HG03460 (cell line): ENCODE results near the gene PIK3R6.
"Not testable (repeated sequence)": the region's sequence is repeated elsewhere in the genome, so short reads cannot be mapped to it uniquely, and the experiment has no call there.

ENCODE experiments used
- ATAC-seq: cut with Tn5 transposase; IDR thresholded peaks from one replicate; pipeline ENCODE4 v1.9.1; 2021; ENCODE audit not compliant: unreplicated experiment

The PIK3R6 gene

GRCh38 chr17:8830141-8830540, 37.3 kb downstream of the PIK3R6 start:
- ATAC-seq = no peak

GRCh38 chr17:8829036-8829941, 38.2 kb downstream of the PIK3R6 start:
- no peak for ATAC-seq

DNA sequence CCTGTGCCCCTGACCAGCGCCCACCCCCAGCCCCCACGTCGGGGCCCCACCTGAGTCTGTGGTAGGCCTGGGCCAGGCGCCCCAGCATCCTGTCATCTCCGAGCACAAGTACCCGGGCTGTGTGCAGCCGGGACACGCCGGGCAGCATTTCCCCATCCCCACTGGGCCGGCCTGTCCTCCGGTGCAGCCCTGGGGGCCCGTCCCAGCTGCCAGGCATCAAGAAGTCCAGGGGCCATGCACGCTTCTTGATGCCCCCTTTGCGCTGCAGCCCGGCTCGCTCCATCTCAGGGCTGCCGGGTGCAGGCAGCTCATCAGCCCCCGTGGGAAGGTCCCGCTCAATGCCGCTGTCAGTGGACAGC, 39.0 kb downstream of the PIK3R6 start:
- ATAC-seq = no peak

GRCh38 chr17:8826808-8827435, 40.6 kb downstream of the PIK3R6 start:
- no peak for ATAC-seq

- no peak for ATAC-seq
These were observed 41.7 kb downstream of the PIK3R6 start for GRCh38 chr17:8825802-8826201.

GRCh38 chr17:8823279-8823678, 44.2 kb downstream of the PIK3R6 start:
- no peak for ATAC-seq

- ATAC-seq = no peak
These were observed 45.0 kb downstream of the PIK3R6 start for GRCh38 chr17:8822401-8823035.

DNA sequence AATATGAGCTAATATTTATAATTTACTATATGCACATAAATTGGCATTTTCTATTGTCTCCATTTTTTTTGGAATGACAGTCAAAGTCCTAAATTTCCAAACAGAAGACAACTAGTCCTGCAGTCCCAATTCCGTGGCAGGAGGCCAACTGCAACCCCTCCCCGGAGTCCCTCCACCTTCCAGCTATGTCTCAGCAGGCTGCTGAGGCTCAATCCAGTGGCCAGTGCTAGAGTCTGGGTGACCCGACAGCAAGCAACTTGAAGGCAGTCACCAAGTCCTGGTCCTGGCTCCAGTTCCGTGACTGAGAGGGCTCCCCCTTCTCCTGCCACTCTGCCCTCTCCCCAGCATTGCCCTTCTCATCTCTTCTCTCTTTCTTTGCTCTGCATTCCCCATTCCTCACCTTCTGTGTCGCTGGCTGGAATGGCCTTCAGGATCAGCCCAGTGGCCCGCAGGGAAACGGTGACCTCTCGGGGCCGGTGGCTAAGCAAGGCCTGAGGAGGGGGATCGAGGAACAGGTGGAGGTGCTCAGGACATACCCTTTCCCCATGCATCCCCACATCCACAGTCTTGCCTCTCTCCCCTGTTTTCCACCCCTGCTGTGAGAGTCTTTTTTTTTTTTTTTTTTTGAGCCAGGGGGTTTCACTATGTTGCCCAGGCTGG, 45.9 kb downstream of the PIK3R6 start:
- no peak for ATAC-seq

- ATAC-seq = no peak
These were observed 47.0 kb downstream of the PIK3R6 start for GRCh38 chr17:8820311-8821010.

DNA sequence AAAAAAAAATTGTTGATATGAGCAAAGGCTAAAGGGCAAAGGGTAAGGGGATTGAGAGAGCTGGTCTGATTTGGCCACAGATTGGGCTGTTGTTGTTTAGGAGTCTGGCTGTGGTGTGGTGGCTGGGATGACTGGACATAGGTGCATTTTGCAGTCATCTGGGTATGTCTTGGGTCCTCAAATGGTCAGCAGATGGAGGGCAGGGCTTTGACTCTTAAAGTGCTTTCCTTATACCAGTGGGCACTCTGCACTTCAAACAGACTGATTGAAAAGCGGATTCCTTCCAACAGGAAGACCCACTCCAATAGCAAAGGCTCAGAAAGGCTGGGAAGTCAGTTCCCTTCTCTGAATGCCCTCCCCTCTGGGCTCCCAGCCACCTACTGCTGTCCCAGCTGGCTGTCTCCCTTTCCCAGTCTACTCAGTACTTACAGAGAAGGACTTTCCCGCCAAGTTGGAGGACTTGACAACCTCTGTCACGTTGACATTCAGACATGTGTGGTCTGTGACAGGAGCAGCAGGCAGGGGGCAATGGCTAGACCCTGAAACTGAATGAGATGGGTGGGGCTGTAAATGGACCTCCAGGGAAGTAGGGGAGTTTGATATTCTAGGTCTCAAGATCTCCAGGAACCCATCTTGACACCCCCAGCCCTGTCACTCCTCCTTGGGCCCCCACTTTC, 48.7 kb downstream of the PIK3R6 start:
- ATAC-seq = no peak

DNA sequence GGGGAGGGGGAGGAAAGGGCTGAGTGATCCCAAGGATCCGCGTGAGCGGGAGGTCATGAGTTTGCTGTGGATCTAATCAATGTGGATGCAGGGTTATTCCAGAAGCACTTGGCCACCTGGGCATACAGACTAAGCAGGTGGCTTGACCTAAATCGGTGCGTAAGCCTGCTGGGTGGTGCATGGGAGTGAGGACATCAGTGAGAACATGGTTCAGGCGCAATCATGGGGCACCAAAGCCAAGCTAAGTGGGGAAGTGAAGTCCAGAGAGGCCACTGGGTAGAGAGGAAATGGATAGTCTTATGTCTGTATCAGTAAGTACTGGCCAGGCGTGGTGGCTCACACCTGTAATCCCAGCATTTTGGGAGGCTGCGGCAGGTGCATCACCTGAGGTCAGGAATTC, 49.4 kb downstream of the PIK3R6 start:
- ATAC-seq = no peak

- peak; percentile 78 for ATAC-seq
These were observed 60.4 kb downstream of the PIK3R6 start for GRCh38 chr17:8806926-8807550.

GRCh38 chr17:8806253-8806925, 61.1 kb downstream of the PIK3R6 start:
- peak; percentile 28 for ATAC-seq

DNA sequence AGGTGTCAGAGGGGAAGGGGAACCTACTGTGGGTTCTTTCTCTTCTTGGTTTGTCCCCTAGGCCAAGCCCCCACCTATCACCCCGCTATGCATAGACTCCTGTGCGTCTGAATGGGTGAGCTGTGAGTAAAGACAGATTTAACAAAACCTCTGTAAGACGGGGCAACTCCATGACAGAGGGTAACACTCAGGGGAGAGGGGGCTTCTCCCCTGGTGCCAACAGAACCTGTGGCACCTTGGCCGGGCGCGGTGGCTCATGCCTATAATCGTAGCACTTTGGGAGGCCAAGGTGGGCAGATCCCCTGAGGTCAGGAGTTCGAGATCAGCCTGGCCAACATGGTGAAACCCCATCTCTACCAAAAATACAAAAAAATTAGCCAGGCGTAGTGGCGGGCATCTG, 62.1 kb downstream of the PIK3R6 start:
- ATAC-seq = not testable (repeated sequence)

DNA sequence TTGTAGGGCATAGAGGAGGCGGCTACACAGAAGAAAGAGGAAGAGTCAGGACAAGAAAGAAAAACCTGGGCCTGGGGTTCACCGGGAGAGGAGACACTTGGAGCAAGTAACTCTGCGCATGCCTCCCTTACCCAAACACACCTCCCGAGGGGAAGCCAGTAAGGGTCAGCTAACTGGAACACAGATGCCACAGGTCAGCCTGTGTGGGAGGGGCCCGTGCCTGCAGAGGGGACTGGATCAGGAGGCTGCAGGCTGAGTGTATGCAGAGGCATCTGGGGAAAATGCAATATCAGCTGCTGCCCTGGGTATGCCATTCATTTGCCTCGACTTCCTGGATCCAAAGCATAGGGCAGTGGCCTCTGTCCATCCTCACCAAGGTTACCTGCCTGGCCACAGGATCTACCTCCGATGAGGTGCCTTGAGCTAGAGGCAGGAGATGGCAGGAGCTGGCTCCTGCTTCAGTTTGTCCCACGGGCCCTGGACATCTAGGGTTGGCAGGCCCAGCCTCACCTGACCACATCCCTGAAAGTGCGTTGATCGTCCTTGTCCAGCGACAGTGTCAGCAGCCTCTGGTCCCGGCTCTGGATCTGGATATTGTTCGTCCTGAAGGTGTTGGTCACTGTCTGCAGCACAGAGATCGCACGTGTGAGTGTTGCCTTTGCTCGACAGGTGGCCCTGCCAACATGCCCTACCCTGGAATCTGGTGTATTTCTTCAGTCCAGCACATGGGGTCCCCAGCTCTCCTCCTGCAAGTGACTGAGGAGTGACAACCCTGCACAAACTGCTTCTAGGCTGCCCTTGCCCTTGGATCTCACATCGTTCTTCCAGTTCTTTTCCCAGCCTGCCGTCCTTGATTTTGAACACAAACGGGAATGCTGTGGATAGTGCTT, 63.7 kb downstream of the PIK3R6 start:
- no peak for ATAC-seq

GRCh38 chr17:8801135-8801840, 66.2 kb downstream of the PIK3R6 start:
- ATAC-seq = no peak

DNA sequence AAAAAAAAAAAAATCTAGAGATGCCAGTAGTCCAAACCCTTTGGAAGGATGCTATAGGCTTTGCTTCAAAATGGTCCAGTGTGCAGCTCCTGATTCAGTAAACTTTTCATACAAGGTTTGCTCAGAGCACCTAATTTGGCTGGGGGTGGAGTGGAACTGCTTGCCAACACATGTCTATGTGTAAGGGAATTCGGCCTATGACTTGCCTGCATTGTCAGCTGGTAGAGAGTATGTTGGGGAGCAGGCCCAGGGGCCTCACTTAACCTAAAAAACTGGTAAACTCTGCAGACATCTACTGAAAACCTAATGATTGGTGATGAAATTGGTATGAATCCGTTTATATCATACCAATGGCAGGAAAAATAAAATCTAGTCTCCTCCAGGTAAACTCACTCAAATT, 66.8 kb downstream of the PIK3R6 start:
- no peak for ATAC-seq
